ENCODE results near the gene PEPD. TPM values are rescaled to one million over a fixed set of nuclear protein-coding genes. Genes with fewer than 3 reads are reported as not detected.

The PEPD gene
- total RNA-seq, 1 donor: 23.5 TPM

- H3K9me3 ChIP-seq (ENCODE audit: low read depth, low read length): no peaks in the 10 kb centered on the region
- no peak overlapping the region for H3K4me3 ChIP-seq (ENCODE audit: low read length)
- no peaks in the 10 kb centered on the region for H3K27me3 ChIP-seq (ENCODE audit: insufficient read depth, low read length)
- H3K4me1 ChIP-seq (ENCODE audit: insufficient read depth, low read length): peaks cover 29% of the 10 kb centered on the region
Observed at GRCh38 chr19:33399081-33399744, 122.4 kb downstream of the PEPD start.

DNA sequence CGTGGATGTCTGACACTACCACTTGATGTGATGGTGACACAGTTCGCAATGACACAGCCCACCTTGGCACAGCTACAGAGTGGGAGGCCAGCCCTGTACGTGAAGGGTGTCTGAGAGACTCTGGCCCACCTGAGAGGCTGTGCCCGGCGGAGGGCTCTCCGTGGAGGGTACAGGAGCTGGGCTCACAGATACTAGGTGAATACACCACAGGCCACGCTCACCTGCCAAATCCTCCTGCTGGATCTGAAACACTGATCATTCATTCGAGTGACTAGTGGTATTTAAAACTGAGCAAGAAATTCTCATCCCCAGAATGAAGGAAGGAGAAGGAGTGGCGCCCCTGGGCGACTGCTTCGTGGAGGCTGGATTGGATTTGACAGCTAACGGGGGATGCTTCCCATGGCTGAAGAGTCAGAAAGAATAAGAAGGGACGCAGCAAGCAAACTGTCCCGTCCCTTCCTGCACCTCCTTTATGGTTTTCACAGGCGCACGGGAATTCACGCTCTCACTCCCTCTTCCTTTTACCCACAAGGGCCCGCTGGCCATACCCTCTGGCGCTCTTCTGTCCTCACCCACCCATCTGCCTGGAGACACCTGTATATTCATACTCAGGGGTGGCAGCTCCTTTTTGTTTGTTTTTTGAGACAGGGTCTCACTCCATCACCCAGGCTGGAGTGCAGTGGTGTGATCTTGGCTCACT, 123.1 kb downstream of the PEPD start:
- no peaks in the 10 kb centered on the region for H3K9me3 ChIP-seq (ENCODE audit: low read depth, low read length)
- peaks cover 29% of the 10 kb centered on the region for H3K4me1 ChIP-seq (ENCODE audit: insufficient read depth, low read length)
- H3K27me3 ChIP-seq (ENCODE audit: insufficient read depth, low read length): no peaks in the 10 kb centered on the region
- H3K4me3 ChIP-seq (ENCODE audit: low read length): no peak overlapping the region

DNA sequence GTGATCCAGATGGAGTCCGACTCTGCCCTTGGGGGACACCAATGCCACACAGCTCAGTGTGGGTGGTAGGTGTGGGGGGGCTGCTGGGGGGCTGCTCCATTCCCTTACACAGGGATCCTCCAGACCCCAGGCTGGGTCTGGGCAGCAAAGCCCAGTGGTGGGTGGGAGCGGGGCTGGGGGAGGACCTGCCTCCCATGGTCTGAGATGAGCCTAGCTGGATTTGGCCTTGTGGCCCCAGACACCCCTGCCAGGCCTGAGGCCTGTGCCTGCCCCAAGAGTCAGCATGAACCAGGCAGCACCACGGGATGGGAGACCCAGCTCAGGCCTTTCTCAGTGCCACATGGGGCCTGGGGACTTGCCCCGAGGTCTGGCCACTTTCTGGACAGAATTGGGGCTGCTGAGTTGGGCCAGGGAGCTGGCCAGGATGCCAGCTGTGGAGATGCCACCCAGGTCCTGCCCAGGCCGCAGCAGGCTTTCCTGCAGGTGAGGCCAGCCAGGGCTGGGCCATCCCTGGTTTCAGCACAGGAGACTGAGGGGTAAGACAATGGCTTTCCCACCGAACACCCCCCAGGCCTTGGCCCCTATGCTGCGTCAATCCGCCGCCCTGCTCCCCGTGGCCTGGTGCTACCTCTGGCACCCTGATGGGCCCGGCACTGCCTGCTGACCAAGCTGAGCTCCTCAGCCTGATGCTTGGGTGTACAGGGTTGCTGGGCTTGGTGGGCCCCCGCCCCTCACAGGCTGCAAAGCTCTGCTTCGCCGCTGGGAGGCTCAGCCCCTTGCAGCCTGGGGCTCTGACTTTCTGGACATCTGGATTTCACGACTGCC, 123.8 kb downstream of the PEPD start:
- peaks cover 34% of the 10 kb centered on the region for H3K4me1 ChIP-seq (ENCODE audit: insufficient read depth, low read length)
- no peaks in the 10 kb centered on the region for H3K27me3 ChIP-seq (ENCODE audit: insufficient read depth, low read length)
- no peak overlapping the region for H3K4me3 ChIP-seq (ENCODE audit: low read length)
- H3K9me3 ChIP-seq (ENCODE audit: low read depth, low read length): no peaks in the 10 kb centered on the region

GRCh38 chr19:33396701-33397535, 124.7 kb downstream of the PEPD start:
- Histone ChIP-seq H3K4me1 (ENCODE audit: insufficient read depth, low read length) (peaks cover 36% of the 10 kb centered on the region), H3K27me3 (ENCODE audit: insufficient read depth, low read length) (no peaks in the 10 kb centered on the region), H3K9me3 (ENCODE audit: low read depth, low read length) (no peaks in the 10 kb centered on the region), H3K4me3 (ENCODE audit: low read length) (no peak overlapping the region)

GRCh38 chr19:33395561-33396550, 125.7 kb downstream of the PEPD start:
- H3K9me3 ChIP-seq (ENCODE audit: low read depth, low read length): no peaks in the 10 kb centered on the region
- H3K4me1 ChIP-seq (ENCODE audit: insufficient read depth, low read length): peaks cover 47% of the 10 kb centered on the region
- no peak overlapping the region for H3K4me3 ChIP-seq (ENCODE audit: low read length)
- no peaks in the 10 kb centered on the region for H3K27me3 ChIP-seq (ENCODE audit: insufficient read depth, low read length)

DNA sequence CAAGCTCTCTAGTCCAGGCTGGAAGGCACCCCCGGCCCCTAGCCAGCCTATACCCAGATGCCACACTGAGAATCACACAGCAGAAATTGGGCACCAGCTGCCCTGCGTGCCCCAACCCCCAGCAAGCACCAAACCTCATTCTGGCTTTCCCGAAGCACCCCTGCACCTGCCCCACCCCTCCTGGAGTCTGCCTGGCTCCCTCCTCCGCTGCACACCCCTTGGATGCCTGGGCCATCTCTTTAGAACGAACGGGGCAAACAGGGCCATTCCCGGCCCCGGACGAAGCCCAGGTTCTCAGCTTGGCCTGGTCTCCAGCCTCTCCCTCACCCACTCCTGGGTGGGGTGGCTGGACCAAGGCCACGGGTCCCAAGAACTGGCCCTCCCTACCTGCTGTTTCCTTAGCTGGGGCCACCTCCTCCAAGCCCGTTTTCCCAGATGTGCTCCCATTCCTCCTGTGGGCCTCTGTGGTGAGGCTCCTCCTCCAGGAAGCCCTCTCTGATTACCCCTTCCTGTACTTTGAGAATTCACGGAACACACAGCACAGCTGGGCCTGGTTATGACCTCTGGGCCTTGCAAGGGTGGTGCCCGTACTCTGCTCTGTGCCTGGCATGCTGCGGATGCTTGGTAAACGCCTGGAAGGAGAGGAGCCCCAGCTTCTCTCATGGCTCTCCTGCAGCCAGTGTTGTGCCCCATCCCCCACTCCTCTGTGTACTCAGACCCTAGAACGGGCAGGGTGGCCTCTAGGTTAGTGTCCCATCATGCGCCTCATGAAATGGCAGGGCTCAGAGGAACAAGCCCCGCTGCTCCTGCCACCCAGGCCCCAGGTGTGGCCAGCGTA, 126.6 kb downstream of the PEPD start:
- Histone ChIP-seq H3K4me1 (ENCODE audit: insufficient read depth, low read length) (peaks cover 56% of the 10 kb centered on the region), H3K9me3 (ENCODE audit: low read depth, low read length) (no peaks in the 10 kb centered on the region), H3K4me3 (ENCODE audit: low read length) (no peak overlapping the region), H3K27me3 (ENCODE audit: insufficient read depth, low read length) (no peaks in the 10 kb centered on the region)

- Histone ChIP-seq H3K4me1 (ENCODE audit: insufficient read depth, low read length) (peaks cover 62% of the 10 kb centered on the region), H3K9me3 (ENCODE audit: low read depth, low read length) (no peaks in the 10 kb centered on the region), H3K27me3 (ENCODE audit: insufficient read depth, low read length) (no peaks in the 10 kb centered on the region), H3K4me3 (ENCODE audit: low read length) (no peak overlapping the region)
Observed at GRCh38 chr19:33394006-33394722, 127.4 kb downstream of the PEPD start.

- H3K4me3 ChIP-seq (ENCODE audit: low read length): no peak overlapping the region
- H3K27me3 ChIP-seq (ENCODE audit: insufficient read depth, low read length): no peaks in the 10 kb centered on the region
- H3K4me1 ChIP-seq (ENCODE audit: insufficient read depth, low read length): peaks cover 62% of the 10 kb centered on the region
- H3K9me3 ChIP-seq (ENCODE audit: low read depth, low read length): no peaks in the 10 kb centered on the region
Observed at GRCh38 chr19:33393286-33394005, 128.1 kb downstream of the PEPD start.

DNA sequence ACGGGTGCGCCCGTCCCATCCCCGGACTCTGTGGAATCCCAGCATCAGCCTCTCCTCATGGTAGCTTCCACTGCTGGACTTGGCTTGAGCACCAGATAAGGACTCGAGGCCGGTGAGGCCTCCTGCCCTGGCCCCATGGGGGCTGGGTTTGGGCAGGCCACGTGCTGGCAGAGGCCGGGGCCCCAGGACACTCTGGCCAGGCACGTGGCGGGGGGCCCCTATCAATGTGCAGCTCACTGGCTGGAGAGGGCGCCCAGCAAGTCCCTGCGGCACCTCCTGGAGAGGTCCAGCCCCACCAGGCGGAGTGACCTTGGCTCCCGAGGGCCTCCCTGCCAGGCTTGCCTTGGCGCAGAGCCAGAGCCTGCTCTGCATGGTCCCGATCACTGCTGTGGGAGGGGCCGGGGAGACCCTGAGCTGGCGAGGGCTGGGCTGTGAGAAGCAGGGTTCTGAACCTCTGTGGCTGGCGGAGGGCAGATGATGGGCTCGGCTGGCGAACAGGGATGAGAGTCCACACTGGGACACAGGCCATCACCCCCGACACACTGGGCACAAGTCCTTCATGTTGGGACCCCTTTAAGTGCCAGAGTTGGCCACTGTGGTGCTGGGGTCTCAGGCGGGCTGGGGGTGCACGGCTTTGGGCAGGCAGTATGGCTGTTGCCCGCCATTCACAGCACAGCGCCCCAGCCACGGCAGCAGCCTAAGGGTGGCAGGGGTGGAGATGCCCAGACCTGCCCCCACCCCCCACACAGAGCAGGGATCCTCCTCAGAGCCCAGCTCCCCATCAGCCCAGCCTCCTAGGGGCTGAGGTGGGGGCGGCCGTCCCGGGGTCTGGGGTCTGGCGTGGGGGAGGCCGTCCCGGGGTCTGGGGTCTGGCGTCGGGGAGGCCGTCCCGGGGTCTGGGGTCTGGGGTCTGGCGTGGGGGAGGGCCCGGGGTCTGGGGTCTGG, 129.0 kb downstream of the PEPD start:
- H3K4me1 ChIP-seq (ENCODE audit: insufficient read depth, low read length): peaks cover 62% of the 10 kb centered on the region

GRCh38 chr19:33391631-33392249, 129.9 kb downstream of the PEPD start:
- peaks cover 62% of the 10 kb centered on the region for H3K4me1 ChIP-seq (ENCODE audit: insufficient read depth, low read length)
- H3K9me3 ChIP-seq (ENCODE audit: low read depth, low read length): no peaks in the 10 kb centered on the region
- no peak overlapping the region for H3K4me3 ChIP-seq (ENCODE audit: low read length)
- H3K27me3 ChIP-seq (ENCODE audit: insufficient read depth, low read length): no peaks in the 10 kb centered on the region

More for the DNA sequence above, 129.0 kb downstream of the PEPD start:
- Histone ChIP-seq H3K27me3 (ENCODE audit: insufficient read depth, low read length) (no peaks in the 10 kb centered on the region), H3K4me3 (ENCODE audit: low read length) (no peak overlapping the region), H3K9me3 (ENCODE audit: low read depth, low read length) (no peaks in the 10 kb centered on the region)
